ENCODE results near the gene SMAGP.

GRCh38 chr12:51218607-51219161 lies 51.5 kb downstream of the SMAGP start:
- TF ChIP-seq CTCF (IDR thresholded peaks at IDR 0.05; ENCODE audit: insufficient read depth, low read length, poor library complexity, severe bottlenecking) (no peak), EZH2phosphoT487 (conservative IDR thresholded peaks at IDR 0.05; ENCODE audit: low read length) (no peak)
